HepG2 (cell line): Measurements from ENCODE around the gene CIAO2A. TPM values are rescaled to one million over a fixed set of nuclear protein-coding genes. Genes with fewer than 3 reads are reported as not detected.
A peak's percentile ranks its signal among the peaks of the same experiment; 100 is the strongest.

ENCODE experiments used
- ATAC-seq: fragments of 200-7000 bp; cut with Tn5 transposase; 3 replicates; pipeline ENCODE4 v1.9.1; 2020; ENCODE audit warnings: mild to moderate bottlenecking, moderate library complexity
- BruUV-seq: library from RNA; stranded (reverse); fragments of 400-500 nt; replicated peaks from 2 replicates; lab custom pipeline; 2021; lab: Mats Ljungman, UMichigan
- CTCF ChIA-PET: fragments of 300-600 bp; formaldehyde crosslinking; extraction: SDS; loops from one replicate; lab custom pipeline; 2021; ENCODE audit warnings: low total read pairs, inconsistent platforms, low intra/inter-chr PET ratio; lab: Yijun Ruan, JAX
- POLR2A ChIA-PET: fragments of 350-600 bp; sonication (Branson Sonifier 250); formaldehyde crosslinking; loops from one replicate; lab custom pipeline; 2020; ENCODE audit warnings: antibody characterized with exemption, inconsistent platforms; lab: Yijun Ruan, JAX
- DNase-seq: peaks from one replicate; pipeline ENCODE4 v3.0.0-alpha.2; 2015; ENCODE audit warnings: low spot score
- FAIRE-seq: peaks from 3 replicates; lab custom pipeline; 2011; peaks lifted over from hg19 to GRCh38; lab: Jason Lieb, UNC
- H2AFZ ChIP-seq: one replicate; pipeline ENCODE4 v1.6.1; 2011; ENCODE audit warnings: low read length, inconsistent platforms
- H3K27ac ChIP-seq: fragments of 300-600 bp; 3 replicates; pipeline ENCODE4 v1.8.0; 2011; ENCODE audit warnings: mixed run types, mild to moderate bottlenecking, mixed read lengths, low read length, inconsistent platforms; ENCODE audit not compliant: insufficient read depth; ENCODE audit errors: extremely low read length
- H3K27me3 ChIP-seq, 2 experiments: fragments of 200-600 bp in 1 of 2; 2 replicates in 1 of 2; 3 replicates in 1 of 2; pipeline versions ENCODE4 v1.6.0 to v1.8.0; 2011; ENCODE audit warnings: low read length in 2 of 2, mild to moderate bottlenecking in 2 of 2, moderate library complexity in 2 of 2, inconsistent platforms in 1 of 2; ENCODE audit not compliant: insufficient read depth in 2 of 2, control insufficient read depth in 1 of 2
- H3K36me3 ChIP-seq, 2 experiments: fragments of 200-600 bp in 1 of 2; replicated peaks in 1 of 2; 2 replicates in 1 of 2; 3 replicates in 1 of 2; pipeline versions ENCODE4 v1.5.1 to v1.8.0; 2011; ENCODE audit warnings: low read length in 2 of 2, inconsistent platforms in 1 of 2; ENCODE audit not compliant: insufficient read depth in 2 of 2, control insufficient read depth in 1 of 2
- H3K4me1 ChIP-seq: 2 replicates; pipeline ENCODE4 v1.5.1; 2012; ENCODE audit warnings: low read length, inconsistent platforms; ENCODE audit not compliant: insufficient read depth
- H3K4me2 ChIP-seq: 2 replicates; pipeline ENCODE4 v1.6.0; 2011; ENCODE audit warnings: low read depth, low read length, inconsistent platforms
- H3K4me3 ChIP-seq, 3 experiments: fragments of 200-600 bp in 1 of 3; sonication (generic), shearing (Covaris generic) in 1 of 3; replicated peaks in 1 of 3; 2 replicates each; pipeline ENCODE4 v1.5.1; 2011 to 2016; ENCODE audit warnings: low read length in 3 of 3, inconsistent platforms in 2 of 3, low read depth in 2 of 3, mild to moderate bottlenecking in 2 of 3, control low read depth in 1 of 3, mixed read lengths in 1 of 3; ENCODE audit not compliant: insufficient read depth in 1 of 3
- H3K79me2 ChIP-seq: one replicate; pipeline ENCODE4 v1.6.1; 2011; ENCODE audit warnings: low read length, inconsistent platforms; ENCODE audit not compliant: insufficient read depth
- H3K9ac ChIP-seq: 2 replicates; pipeline ENCODE4 v1.6.0; 2011; ENCODE audit warnings: mild to moderate bottlenecking, low read depth, low read length, inconsistent platforms; ENCODE audit not compliant: insufficient read depth
- H3K9me3 ChIP-seq: 2 replicates; pipeline ENCODE4 v1.5.1; 2012; ENCODE audit warnings: mild to moderate bottlenecking, low read length
- H4K20me1 ChIP-seq: 2 replicates; pipeline ENCODE4 v1.6.0; 2011; ENCODE audit warnings: inconsistent platforms, mild to moderate bottlenecking, low read length, moderate library complexity; ENCODE audit not compliant: insufficient read depth
- BRCA1 ChIP-seq: sonication (generic); formaldehyde crosslinking; IDR thresholded peaks from 2 replicates; pipeline ENCODE4 v1.4.0; 2020; ENCODE audit warnings: missing genetic modification reagents
- ZFAT ChIP-seq: sonication (generic); formaldehyde crosslinking; conservative IDR thresholded peaks from 2 replicates; pipeline ENCODE4 v1.8.1; 2023; ENCODE audit warnings: missing genetic modification reagents, inconsistent platforms
- ZNF629 ChIP-seq: sonication (generic); formaldehyde crosslinking; conservative IDR thresholded peaks from 2 replicates; pipeline ENCODE4 v1.5.0; 2020; ENCODE audit warnings: missing genetic modification reagents
- WGBS: methylation state at CpG from one replicate; pipeline ENCODE4 v1.1.6; 2017; ENCODE audit warnings: low lambda C conversion rate; 5-methylcytosine and 5-hydroxymethylcytosine counted together
- in situ Hi-C: cut with HindIII; loops from 2 replicates; pipeline ENCODE4 v1.10.0; 2017; ENCODE audit warnings: low pct_unique_long_range_greater_than_20kb; ENCODE audit not compliant: extremely low pct_ligation_motif_present
- intact Hi-C: fragments of 100-400 bp; cut with micrococcal nuclease; formaldehyde crosslinking; loops from one replicate; pipeline ENCODE4 v1.10.0; 2022; ENCODE audit not compliant: unreplicated experiment
- polyA plus RNA-seq, 8 experiments: library from polyadenylated mRNA; depleted of rRNA in 3 of 8; stranded (reverse) in 7 of 8; unstranded in 1 of 8; fragments of >200 nt; fragmentation: Illumina TruSeq in 4 of 8; extraction: Trizol in 4 of 8; gene quantifications; 2 replicates each; pipeline versions ENCODE4 v1.2.1 to v1.2.3, GENCODE V29; 2011 to 2016; ENCODE audit warnings: low read depth in 4 of 8, missing spikeins in 1 of 8, mixed read lengths in 1 of 8; ENCODE audit not compliant: insufficient read depth in 1 of 8
- total RNA-seq, 5 experiments: library from RNA; depleted of rRNA; stranded (reverse); fragments of >200 nt; fragmentation: Illumina TruSeq; extraction: Trizol; gene quantifications; 2 replicates each; pipeline ENCODE4 v1.2.3, GENCODE V29; 2016; ENCODE audit warnings: low read depth in 1 of 5
- TF ChIP-seq, protein P1 (sequence below): sonication (generic); IDR thresholded peaks from 2 replicates; pipeline ENCODE4 v1.6.1; 2016; ENCODE audit warnings: low read depth, borderline replicate concordance
- TF ChIP-seq, protein P2 (sequence below): sonication (generic); formaldehyde crosslinking; IDR thresholded peaks from 2 replicates; pipeline ENCODE4 v1.4.0; 2020; ENCODE audit warnings: missing genetic modification reagents, mild to moderate bottlenecking, borderline replicate concordance

CIAO2A gene
- total and polyA plus RNA-seq, 2 of the 13 experiments (the other 11 are each of a cell fraction or from before 2014, with no cell fraction given), result 83.0 to 100 TPM

DNA sequence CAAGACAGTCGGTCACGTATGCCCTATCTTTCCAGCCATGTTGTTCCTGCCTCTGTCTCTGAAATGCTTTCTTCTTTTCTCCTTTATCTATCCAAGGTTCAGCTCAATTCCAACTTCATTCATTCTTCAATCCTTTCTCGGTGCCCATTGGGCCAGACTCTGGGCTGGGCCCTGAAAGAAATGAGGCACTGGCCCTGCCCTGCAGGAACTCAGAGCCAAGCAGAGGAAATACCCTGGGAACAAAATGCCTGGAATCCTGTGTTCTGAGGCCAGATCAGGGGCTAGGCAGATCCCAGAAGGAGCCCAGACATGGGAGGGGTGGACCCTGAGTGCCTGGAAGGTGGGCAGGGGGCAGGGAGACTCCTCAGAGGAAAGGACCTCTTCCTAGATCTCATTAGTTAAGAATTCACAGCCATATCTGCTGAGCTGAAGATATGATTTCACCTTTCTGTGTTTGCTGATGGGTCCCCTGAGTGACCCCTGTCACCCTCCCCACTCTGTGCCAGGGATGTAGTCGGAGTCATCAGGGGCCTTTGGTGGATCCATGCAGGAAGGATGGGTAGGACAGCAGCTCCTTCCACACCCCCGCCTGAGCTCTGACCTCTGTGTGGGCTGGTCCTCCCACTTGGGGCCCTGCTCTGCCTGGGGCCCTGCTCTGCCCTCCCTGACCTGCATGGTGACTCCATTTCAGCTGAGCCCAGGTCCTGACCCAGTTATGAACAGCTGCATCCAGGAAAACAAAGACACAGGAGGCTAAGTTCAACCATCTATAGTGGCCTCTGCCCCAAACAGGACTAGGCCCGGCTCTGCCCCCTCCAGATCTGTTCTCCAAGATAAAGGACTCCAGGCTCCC, 42.0 kb downstream of the CIAO2A start (continued):
- TF ChIP-seq, protein P1, sequence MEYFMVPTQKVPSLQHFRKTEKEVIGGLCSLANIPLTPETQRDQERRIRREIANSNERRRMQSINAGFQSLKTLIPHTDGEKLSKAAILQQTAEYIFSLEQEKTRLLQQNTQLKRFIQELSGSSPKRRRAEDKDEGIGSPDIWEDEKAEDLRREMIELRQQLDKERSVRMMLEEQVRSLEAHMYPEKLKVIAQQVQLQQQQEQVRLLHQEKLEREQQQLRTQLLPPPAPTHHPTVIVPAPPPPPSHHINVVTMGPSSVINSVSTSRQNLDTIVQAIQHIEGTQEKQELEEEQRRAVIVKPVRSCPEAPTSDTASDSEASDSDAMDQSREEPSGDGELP, result peak; percentile 59; the same call in 1 of the 2 replicates
- TF ChIP-seq, all 625 proteins: peak for 19

DNA sequence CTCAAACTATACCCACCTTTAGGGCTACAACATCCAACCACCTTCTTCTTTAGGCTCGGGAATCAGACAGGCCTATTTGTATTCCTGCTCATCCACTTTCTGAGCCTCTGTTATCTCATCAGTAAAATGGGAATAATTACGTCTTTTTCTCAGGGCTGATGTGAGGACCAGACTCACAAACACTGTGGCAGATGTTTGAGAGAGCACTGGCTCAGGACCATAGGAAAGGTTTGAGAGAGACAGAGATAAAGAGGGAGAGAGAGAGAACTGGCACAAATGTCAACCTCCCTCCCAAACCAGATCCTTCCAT, 42.6 kb downstream of the CIAO2A start:
- FAIRE-seq (no peak), DNase-seq (no peak)
- no peaks in the 10 kb centered on the region for H4K20me1 ChIP-seq
- ChIA-PET POLR2A (interaction anchor here (1.0 kb wide), 1 partner anchor 42 kb away, joined by 4 read pairs; the partner anchor contains the start of gene CIAO2A), CTCF (no interaction called here)
- peaks cover 40% of the 10 kb centered on the region for H3K4me1 ChIP-seq
- intact Hi-C loops, result no loop called here
- no peaks in the 10 kb centered on the region for H3K79me2 ChIP-seq
- WGBS, result 78% methylated on average over 2 of the region's 2 CpGs
- no peak overlapping the region for H3K4me3 ChIP-seq
- no peaks in the 10 kb centered on the region for H3K36me3 ChIP-seq
- in situ Hi-C loops, result loop anchor here (5.0 kb wide), 1 partner anchor 104 kb away; no protein-coding TSS in a partner anchor
- H3K27me3 ChIP-seq, result peaks cover 2 to 21% of the 10 kb centered on the region in 2 experiments; a peak in 4 of 5 replicates
- H2AFZ ChIP-seq, result no peak overlapping the region
- no peaks in the 10 kb centered on the region for H3K9me3 ChIP-seq
- H3K27ac ChIP-seq, result no peak overlapping the region
- TF ChIP-seq ZNF629 (CRISPR knock-in tag), result peak; percentile 66
- TF ChIP-seq, protein P2, sequence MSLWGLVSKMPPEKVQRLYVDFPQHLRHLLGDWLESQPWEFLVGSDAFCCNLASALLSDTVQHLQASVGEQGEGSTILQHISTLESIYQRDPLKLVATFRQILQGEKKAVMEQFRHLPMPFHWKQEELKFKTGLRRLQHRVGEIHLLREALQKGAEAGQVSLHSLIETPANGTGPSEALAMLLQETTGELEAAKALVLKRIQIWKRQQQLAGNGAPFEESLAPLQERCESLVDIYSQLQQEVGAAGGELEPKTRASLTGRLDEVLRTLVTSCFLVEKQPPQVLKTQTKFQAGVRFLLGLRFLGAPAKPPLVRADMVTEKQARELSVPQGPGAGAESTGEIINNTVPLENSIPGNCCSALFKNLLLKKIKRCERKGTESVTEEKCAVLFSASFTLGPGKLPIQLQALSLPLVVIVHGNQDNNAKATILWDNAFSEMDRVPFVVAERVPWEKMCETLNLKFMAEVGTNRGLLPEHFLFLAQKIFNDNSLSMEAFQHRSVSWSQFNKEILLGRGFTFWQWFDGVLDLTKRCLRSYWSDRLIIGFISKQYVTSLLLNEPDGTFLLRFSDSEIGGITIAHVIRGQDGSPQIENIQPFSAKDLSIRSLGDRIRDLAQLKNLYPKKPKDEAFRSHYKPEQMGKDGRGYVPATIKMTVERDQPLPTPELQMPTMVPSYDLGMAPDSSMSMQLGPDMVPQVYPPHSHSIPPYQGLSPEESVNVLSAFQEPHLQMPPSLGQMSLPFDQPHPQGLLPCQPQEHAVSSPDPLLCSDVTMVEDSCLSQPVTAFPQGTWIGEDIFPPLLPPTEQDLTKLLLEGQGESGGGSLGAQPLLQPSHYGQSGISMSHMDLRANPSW (CRISPR knock-in tag), result no peak
- no peak for TF ChIP-seq BRCA1 (CRISPR knock-in tag)
- no peak for TF ChIP-seq ZFAT
- TF ChIP-seq, all 625 proteins: peak for 1
- H3K4me2 ChIP-seq, result 0 out of 2 replicates have a peak overlapping the region, but pooled peaks have one; percentile 21
- no peak overlapping the region for H3K9ac ChIP-seq
- BruUV-seq, result no TSS peak
- ATAC-seq, result no peak
